ENCODE data around the gene TEX9. TPM values are rescaled to one million over a fixed set of nuclear protein-coding genes. Genes with fewer than 3 reads are reported as not detected.
A peak's percentile ranks its signal among the peaks of the same experiment; 100 is the strongest.
"Not testable (repeated sequence)": the region's sequence is repeated elsewhere in the genome, so short reads cannot be mapped to it uniquely, and the experiment has no call there.

TEX9 gene
- polyA plus RNA-seq, 10 donors: 1.9 to 4.3 (median 2.6) TPM

DNA sequence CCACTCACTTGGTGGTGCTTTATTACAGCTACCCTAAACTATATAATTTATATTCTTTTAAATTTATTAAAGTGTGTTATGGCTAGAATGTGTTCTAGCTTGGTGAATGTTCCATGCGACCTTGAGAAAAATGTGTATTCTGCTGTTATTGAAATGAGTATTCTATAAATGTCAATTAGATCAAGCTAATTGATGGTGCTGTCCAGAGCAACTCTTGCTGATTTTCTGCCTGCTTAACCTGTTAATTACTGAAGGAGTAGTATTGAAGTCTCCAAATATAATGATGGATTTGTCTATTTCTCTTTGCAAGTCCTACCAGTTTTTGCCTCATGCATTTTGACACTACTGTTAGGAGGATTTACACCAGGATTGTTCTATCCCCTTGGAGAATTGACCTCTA lies 3.2 kb upstream of the TEX9 start:
- DNase-seq: no peak

DNA sequence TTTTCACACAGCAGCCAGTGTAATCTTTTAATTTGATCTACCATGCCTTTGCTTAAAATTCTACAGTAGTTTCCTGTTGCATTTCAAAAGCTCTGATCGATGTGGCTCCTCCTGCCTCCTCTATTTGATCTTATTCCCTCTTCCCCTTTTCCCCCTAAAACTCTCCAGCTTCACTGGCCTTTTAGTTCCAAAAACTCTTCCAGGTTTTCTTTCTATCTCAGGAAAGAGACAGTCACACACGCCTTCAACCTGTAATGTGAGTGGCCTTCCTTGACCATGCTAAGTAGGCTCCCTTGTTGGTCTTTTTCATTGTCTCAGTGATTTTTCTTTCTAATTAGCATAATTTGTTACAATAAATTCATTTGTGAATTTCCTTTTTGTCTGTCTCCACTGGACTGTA lies 985 bp downstream of the TEX9 start:
- no peak for DNase-seq

DNA sequence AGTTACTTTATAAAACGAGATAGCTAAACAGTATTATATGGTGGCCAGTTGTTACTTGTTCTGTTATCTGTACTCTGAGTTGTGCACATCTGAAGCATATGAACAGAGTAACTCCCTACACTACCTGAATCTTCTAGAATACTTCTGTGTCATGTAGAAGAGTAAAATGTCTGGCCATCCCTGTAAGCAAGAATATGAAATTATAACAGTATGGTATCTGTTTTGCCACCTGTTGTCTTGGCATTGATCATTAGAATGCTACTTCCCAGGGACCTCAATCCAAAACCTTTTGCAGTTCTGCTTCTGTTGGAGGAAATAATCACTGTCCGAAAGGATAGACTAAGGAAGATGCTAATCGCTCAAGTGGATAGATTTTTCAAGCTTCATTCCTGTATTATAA lies 1.9 kb downstream of the TEX9 start:
- DNase-seq: no peak

DNA sequence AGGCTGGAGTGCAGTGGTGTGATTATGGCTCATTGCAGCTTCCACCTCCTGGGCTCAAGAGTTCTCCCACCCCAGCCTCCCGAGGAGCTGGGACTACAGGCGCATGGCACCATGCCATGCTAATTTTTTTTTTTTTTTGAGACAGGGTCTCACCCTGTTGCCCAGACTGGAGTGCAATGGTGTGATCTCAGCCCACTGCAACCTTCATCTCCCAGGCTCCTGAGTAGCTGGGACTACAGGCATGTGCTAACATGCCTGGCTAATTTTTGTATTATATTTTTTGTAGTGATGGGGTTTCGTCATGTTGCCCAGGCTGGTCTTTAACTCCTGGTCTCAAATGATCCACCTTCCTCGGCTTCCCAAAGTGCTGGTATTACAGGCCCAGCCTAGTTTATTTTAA lies 4.0 kb downstream of the TEX9 start:
- DNase-seq: no peak

DNA sequence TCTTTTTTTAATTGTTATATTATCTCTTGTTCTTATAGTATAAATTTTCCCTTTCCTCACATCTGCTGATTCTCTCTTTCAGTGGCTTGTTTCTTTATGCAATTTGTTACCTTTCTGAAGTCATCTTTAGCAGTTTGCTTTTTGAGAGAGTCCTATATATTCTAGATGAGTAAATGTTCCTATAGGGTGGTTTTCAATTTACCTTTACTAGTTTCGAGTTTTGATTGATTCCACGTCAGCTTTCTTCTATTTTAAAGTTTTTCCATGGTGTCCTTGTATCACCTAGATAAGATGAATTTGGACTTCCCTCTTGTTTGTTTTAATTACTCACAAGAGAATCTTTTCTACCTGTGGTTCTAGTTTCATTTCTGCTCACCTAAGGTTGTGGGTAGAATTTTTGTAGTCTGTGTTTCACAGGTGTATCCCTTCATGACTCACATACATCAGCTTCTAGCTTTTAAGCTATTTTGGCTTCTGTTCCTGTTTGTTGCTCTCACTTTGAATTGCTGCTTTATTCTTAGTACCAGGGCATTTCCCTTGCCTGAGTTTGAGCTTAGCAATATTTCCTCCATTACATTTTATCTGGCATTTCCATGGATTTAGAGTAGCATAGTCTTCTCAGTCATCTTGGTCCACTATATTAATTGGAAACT lies 6.4 kb downstream of the TEX9 start:
- DNase-seq: no peak

DNA sequence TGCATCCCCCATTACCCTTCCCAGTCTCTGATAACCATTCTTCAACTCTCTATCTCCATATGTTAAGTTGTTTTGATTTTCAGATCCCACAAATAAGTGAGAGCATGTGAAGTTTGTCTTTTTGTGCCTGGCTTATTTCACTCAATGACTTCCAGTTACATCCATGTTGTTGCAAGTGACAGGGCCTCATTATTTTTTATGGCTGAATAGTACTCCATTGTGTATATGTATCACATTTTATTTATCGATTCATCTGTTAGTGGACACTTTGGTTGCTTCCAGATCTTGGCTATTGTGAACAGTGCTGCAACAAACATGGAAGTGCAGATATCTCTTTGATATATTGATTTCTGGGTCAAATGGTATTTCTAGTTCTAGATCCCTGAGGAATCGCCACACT lies 9.5 kb downstream of the TEX9 start:
- DNase-seq: not testable (repeated sequence)

DNA sequence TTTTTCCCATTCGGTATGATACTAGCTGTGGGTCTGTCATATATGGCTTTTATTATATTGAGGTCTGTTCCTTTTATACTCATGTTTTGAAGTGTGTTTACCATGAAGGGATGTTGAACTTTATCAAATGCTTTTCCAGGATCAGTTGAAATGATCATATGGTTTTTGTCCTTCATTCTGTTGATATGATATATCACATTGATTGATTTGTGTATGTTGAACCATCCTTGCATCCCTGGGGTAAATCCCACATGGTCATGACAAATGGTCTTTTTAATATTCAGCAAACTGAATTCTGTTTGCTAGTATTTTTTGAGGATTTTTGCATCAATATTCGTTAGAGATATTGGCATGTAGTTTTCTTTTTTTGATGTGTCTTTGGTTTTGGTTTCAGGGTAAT lies 12.6 kb downstream of the TEX9 start:
- not testable (repeated sequence) for DNase-seq

DNA sequence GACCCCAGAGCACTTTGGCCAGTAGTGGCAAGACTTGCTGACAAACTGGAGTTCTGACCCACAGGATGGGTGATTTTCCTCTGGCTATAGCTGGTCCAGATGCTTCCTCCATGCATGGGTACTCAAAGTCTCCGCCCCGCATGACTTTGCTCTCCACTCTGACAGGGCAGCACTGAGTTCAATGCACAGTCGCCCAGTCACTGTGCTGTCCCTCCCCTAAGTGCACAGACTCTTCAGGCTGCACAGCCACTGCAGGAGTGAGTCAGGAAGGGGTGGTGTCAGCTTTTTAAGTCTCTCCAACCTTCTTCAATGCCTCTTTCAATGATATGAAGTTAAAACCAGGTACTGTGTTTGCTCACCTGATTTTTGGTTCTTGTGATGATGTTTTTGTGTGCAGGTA lies 17.8 kb downstream of the TEX9 start:
- DNase-seq: no peak

DNA sequence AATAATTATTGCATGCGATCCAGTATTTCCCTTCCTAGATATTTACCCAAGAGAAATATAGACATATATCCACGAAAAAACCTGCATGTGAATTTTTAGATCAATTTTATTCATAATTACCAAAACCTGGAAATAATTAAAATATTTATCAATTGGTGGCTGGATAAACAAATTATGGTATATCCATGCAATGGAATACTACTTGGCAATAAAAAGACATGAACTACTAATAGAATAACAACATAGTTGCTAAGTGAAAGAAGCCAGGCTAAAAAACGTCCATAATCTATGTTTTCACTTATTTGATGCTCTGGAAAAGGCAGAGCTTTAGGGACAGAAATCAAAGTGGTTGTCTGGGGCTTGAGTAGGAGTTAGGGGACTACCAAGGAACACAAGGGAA lies 20.7 kb downstream of the TEX9 start:
- no peak for DNase-seq

DNA sequence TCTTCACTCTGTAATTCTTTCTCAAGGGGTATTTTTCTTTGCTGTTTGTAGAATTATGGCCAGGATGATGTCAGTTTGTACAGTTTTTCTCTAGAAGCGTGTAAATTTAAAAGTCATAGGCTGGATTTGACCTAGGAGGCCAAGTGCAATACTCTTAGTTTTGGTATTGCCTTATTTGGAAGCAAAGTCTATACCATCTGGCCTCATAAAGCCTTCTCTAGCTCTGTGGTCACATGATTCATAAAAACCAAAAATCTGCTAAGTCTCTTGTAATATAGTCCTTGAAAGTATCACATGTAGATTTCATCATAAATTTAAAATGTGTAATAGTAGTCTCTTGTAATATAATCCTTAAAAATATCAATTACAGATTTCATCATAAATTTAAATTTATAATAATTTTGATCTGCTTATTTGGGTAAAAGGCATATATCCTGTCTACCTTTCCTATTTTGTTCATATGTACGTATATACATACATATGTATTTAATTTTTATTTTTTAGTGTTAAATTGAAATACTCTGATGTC lies 25.6 kb downstream of the TEX9 start:
- peak in 1 of 3 donors; percentile 4 for DNase-seq

DNA sequence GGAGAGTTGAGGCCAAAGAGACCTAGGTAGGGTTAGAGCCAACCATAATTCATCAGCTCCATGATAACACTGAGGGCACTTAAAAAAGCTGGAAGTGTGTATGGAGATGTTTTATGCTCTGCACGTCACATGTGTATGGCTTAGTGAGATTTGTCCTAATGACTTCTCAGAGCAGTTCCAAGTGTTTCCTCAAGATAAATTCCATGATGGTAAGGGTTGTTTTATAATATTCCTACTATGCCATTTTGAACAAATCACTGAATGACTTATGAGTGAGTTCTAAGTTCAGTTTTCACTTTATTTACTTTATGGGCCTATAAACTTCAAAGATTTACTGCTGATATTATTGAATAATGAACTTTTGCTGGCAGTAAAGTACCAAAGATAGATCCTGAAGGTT lies 28.1 kb downstream of the TEX9 start:
- no peak for DNase-seq

DNA sequence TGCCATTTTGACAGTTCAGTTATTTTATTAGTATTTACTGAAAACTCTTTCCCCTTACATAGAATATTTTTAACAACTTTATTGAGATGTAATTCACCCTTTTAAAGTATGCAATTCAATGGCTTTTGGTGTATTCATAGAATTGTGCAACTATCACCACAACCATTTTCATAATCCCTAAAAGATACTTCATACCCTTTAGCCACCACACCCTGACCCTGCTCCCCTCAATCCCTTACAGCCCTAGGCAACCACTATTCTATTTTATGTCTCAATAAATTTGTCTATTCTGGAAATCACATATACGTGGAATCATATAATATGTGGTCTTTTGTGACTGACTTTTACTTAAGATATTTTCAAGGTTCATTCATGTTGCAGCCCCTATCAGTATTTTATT lies 29.7 kb downstream of the TEX9 start:
- DNase-seq: no peak

DNA sequence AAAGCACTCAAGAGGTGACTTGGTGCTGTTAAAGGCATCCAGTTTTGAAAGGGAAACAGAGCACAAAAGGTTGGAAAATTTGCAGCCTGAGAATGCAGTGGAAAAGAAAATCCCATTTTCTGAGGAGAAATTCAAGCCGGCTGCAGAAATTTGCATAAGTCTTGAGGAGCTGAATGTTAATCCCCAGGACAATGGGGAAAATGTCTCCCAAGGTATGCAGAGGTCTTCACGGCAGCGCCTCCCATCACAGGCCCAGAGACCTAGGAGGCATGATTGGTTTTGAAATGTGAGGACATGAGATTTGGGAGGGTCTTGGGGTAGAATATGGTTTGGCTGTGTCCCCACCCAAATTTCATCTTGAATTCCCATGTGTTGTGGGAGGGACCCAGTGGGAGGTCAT lies 32.1 kb downstream of the TEX9 start:
- not testable (repeated sequence) for DNase-seq

DNA sequence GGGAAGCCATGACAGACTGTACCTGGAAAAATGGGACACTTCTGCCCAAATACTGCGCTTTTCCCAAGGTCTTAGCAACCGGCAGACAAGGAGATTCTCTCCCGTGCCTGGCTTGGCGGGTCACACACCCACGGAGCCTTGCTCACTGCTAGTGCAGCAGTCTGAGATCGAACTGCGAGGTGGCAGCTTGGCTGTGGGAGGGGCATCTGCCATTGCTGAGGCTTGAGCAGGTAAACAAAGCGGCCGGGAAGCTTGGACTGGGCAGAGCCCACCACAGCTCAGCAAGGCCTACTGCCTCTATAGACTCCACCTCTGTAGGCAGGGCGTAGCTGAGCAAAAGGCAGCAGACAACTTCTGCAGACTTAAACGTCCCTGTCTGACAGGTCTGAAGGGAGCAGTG lies 34.0 kb downstream of the TEX9 start:
- DNase-seq: not testable (repeated sequence)

DNA sequence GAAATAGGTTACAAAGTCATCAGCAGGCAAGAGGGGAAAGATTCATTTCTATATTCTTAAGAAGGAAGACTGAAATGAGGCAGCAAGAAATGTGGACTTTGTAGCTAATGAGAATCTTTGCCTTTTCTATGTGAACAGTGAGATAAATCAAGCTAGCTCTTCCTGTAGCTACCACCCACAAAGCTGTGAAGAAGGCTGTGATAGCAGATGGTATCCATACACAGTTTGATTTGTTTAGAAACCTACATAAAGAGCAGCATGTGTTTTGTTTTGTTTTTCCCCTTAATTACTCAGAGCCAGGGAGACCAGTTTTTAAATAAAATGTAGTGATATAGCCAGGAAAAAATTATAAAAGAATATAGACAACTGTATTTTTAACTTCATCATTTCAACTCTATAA lies 45.5 kb downstream of the TEX9 start:
- DNase-seq: no peak

DNA sequence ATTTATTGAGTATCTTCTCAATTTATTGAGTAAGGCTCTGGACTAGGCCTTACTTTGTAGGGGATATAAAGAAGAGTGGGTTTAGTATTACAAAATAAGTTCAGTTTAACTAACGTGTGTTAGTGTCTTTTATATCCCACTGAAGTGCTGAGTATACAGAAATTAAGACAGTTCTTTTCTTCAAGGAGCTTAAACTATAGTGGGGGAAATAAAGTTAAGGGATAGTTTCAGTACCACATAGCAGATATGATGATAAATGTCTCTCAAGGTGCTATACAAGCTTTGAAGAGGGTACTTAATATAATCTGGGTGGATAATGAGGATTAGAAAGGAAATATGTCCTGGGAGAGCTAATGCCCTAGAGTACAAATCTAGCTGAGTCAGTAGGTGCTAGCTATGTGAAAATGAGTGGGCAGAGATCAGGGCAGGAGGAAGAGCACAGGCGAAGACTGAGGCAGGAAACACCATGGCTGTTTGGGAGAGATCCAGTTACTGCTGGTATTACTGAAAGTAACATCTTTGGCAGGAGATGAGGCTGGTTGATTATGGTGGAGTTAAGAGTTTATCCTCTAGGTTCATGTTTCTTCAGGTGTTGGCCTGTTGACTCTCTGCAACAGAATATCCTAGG lies 46.0 kb downstream of the TEX9 start:
- no peak for DNase-seq

DNA sequence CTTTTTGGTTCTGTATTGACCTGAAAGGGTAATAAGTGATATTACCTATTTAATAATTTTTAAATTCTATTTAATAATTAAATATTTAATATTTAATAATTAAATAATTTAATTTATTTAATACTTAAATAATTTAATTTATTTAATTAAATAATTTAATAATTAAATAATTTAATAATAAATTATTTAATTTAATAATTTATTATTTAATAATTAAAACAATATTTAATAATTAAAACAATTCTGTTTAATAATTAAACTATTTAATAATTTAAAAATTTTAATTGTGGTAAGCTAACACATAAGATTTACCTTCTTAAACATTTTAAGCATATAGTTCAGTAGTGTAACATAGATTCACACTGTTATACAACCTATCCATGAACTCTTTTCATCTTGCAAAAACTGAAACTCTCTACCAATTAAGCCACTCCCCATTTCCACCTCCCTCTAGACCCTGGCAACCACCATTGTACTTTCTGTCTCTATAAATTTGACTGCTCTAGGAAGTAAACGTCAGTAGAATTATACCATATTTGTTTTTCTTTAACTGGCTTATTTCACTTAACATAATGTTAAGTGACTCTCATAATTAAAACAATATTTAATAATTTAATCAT lies 48.0 kb downstream of the TEX9 start:
- DNase-seq: not testable (repeated sequence)

DNA sequence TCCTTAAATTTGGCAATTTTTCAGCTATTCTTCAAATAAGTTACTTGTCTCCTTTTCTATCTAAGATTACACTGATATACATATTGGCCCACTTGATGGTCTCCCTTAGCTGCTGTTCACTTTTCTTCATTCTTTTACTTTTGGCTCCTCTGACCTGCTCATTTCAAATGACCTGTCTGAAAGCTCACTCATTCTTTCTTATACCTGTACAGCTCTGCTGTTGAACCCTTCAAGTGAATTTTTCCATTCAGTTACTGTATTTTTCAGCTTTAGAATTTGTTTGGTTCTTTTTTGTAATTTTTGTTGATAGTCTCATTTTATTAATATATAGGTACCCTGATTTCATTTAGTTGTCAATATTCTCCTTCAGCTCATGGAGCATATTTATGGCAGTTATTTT lies 60.0 kb downstream of the TEX9 start:
- no peak for DNase-seq

DNA sequence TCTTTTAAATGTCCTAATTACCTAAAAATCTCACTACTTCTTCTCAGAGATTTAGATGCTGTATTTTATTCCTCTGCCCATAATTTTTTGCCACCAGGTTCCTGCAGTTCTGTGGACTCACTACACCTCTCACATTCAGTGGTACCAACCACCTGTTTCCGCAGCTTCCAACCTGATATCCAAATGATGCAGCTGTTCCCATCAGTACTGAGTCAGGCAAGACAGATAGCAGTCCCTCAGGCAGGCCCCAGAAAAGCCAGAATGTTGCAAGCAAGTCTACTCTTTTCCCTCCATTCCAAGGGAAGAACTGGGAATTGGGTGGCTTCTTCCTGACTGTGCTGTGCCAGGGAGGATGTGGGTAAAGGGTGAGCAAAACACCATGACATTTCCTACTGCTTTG lies 60.8 kb downstream of the TEX9 start:
- peak in 1 of 3 donors; percentile 7 for DNase-seq

DNA sequence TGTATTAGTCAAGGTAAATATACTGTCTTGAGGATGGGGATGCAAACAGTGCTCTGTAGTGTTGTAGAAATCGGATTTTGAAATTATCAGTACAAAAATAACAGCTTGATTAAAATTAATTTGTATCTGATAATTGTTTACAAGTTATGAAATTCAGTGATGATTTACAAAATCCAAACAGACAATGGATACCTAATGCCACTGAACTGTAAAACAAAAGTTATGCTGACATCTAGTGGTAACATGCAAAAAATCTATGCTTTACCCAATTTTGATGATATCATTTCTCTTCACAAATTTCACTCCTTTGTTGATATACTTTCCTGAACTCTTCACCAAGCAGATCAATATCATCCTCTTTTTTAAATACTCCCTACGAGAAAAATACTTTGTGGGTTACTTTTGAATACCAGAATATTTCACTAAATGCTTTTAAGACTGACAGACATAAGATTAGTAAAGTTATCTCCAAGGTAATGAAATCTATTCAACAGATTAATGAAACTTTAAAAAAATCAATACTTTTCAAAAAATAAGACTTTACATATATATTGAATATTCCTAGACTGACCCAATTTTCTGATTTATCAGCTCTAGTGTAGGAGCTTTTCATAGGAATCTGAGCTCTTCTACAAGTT lies 63.7 kb downstream of the TEX9 start:
- DNase-seq: peak; percentile 12 to 39 (median 14)

DNA sequence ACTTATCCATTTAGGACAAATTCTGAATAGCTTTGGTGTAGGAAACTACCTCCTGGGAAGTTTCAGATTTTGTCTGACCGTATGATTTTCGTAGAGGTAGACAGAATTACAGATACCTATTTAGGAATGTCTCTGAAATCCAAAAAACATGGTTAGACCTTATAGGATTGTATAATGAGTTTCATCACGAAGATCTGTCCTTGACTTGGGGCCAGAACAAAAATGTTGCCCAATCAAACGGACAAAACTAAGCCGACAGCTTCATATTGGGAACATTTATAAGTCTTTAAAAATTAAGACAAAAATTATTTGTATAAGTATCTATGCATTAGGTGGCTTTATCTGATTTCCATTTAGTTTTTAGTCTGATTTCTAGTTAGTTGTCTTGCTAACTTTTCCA lies 67.1 kb downstream of the TEX9 start:
- DNase-seq: no peak

DNA sequence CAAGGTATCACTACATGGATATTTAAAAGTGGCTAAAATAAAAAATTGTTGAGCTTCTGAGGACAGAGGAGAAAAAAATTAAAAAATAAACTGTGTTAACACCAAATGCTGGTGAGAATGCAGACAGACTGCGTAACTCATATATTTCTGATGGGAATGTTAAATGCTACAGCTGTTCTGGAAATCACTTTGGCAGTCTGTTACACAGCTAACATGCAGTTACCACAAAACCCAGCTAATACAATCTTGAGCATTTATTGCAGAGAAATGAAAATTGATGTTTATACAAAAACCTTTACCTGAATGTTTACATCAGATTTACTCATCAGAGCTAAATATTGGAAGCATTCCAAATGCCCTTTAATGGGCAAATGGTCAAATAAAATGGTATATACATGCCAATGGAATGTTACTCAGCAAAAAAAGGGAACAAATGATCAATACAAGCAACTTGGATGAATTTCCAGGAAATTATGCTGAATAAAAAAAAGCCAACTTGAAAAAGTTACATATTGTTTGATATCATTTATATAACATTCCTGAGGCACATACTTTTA lies 75.1 kb downstream of the TEX9 start:
- no peak for DNase-seq

DNA sequence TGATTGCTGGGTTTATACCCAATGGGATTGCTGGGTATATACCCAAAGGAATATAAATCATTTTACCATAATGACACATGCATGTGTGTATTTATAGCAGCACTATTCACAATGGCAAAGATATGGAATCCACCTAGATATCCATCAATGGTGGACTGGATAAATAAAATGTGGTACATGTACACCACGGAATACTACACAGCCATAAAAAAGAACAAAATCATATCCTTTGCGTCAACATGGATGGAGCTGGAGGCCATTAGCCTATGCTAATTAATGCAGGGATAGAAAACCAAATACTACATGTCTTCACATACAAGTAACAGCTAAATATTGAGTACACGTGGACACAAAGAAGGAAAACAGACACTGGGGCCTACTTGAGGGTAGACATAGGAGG lies 77.1 kb downstream of the TEX9 start:
- no peak for DNase-seq
